MM.1S (cell line): ENCODE measurements around the gene ARPP19.
"Not testable (repeated sequence)": the region's sequence is repeated elsewhere in the genome, so short reads cannot be mapped to it uniquely, and the experiment has no call there.

Experiments used
- DNase-seq: peaks from one replicate; pipeline ENCODE4 v3.0.0-alpha.2; 2015
- H2AFZ ChIP-seq: fragments of 300-600 bp; sonication (generic); 2 replicates; pipeline ENCODE4 v1.6.0; 2016; ENCODE audit warnings: antibody characterized with exemption, low read length
- H3F3A ChIP-seq: fragments of 300-600 bp; sonication (generic); 2 replicates; pipeline ENCODE4 v1.6.1; 2016; ENCODE audit warnings: mild to moderate bottlenecking, antibody characterized with exemption, low read length, moderate library complexity, mixed read lengths; ENCODE audit not compliant: insufficient read depth
- H3K27ac ChIP-seq: fragments of 300-600 bp; sonication (generic); 2 replicates; pipeline ENCODE4 v1.5.1; 2016; ENCODE audit warnings: mild to moderate bottlenecking, low read length
- H3K27me3 ChIP-seq: fragments of 300-600 bp; sonication (generic); replicated peaks from 2 replicates; pipeline ENCODE4 v1.6.0; 2016; ENCODE audit warnings: low read length; ENCODE audit not compliant: insufficient read depth
- H3K36me3 ChIP-seq: fragments of 300-600 bp; sonication (generic); replicated peaks from 2 replicates; pipeline ENCODE4 v1.6.1; 2016; ENCODE audit warnings: mild to moderate bottlenecking, low read length, mixed read lengths; ENCODE audit not compliant: insufficient read depth
- H3K4me1 ChIP-seq: fragments of 300-600 bp; sonication (generic); 2 replicates; pipeline ENCODE4 v1.6.1; 2016; ENCODE audit warnings: low read length, mixed read lengths
- H3K4me2 ChIP-seq: fragments of 300-600 bp; sonication (generic); 2 replicates; pipeline ENCODE4 v1.6.0; 2016; ENCODE audit warnings: low read depth, low read length
- H3K4me3 ChIP-seq: fragments of 300-600 bp; sonication (generic); 2 replicates; pipeline ENCODE4 v1.5.1; 2016; ENCODE audit warnings: low read length, mixed read lengths
- H3K79me2 ChIP-seq: fragments of 300-600 bp; sonication (generic); 2 replicates; pipeline ENCODE4 v1.6.1; 2016; ENCODE audit warnings: mixed run types, low read length, mixed read lengths
- H3K9ac ChIP-seq: fragments of 300-600 bp; sonication (generic); 2 replicates; pipeline ENCODE4 v1.6.1; 2016; ENCODE audit warnings: low read length, mixed read lengths
- H3K9me2 ChIP-seq: fragments of 300-600 bp; sonication (generic); replicated peaks from 2 replicates; pipeline ENCODE4 v1.6.1; 2016; ENCODE audit warnings: mild to moderate bottlenecking, low read length, mixed read lengths; ENCODE audit not compliant: insufficient read depth
- H3K9me3 ChIP-seq: fragments of 300-600 bp; sonication (generic); replicated peaks from 2 replicates; pipeline ENCODE4 v1.6.1; 2016; ENCODE audit warnings: mild to moderate bottlenecking, low read length, mixed read lengths; ENCODE audit not compliant: insufficient read depth
- H4K20me1 ChIP-seq: fragments of 300-600 bp; sonication (generic); 2 replicates; pipeline ENCODE4 v1.6.1; 2016; ENCODE audit warnings: mild to moderate bottlenecking, low read length, moderate library complexity, mixed read lengths; ENCODE audit not compliant: insufficient read depth
- EZH2 ChIP-seq: fragments of 300-600 bp; sonication (generic); optimal IDR thresholded peaks from 2 replicates; pipeline ENCODE3; 2017; ENCODE audit warnings: low read depth, mild to moderate bottlenecking, antibody characterized with exemption, low read length, mixed read lengths
- EZH2phosphoT487 ChIP-seq: fragments of 300-600 bp; sonication (generic); IDR thresholded peaks from 2 replicates; pipeline ENCODE4 v1.6.1; 2018; ENCODE audit warnings: antibody characterized with exemption, low read length
- TF ChIP-seq, protein P1 (sequence below): fragments of 300-600 bp; sonication (generic); IDR thresholded peaks from 2 replicates; pipeline ENCODE4 v1.5.1; 2016; ENCODE audit warnings: antibody characterized with exemption, low read length, mixed read lengths

ARPP19 gene

DNA sequence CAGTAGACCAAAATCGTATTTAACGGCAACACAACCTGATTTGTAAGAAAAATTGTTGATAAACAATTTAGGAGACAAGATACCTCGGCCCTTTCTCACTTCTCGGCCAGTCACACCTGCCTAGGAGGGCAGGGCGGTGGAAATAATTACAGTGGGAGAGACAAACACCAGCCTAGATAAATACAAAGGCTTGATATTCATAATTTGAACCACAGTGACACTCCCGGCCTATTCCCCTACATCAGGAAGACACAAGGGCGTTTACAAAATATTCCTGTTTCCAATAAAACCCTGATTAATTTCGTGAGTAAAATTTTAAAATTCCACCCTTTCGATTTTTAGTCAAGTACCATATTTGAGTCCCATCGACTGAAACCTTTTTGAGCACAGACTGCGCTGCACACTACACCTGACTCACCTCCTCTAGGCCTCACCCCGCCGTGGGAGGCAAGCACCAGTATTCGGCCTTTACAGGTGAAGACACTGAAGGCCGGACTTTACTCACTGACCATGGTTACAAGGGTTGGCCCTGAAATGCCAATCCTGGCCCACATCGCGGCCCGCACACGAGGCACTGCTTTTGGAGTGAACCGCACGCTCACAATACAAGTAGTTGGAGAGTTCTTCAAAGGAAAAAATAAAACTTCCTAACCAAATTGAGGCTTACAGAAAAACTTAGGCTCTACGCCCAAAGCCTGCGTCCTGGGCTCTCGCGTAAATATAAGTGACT is 794 bp downstream of the ARPP19 start:
- Histone ChIP-seq H3K27ac (peak overlapping the region; percentile 75), H3F3A (peaks cover 8% of the 10 kb centered on the region; the same call in 1 of the 2 replicates), H3K4me2 (peak overlapping the region; percentile 89), H3K27me3 (no peaks in the 10 kb centered on the region), H2AFZ (peak overlapping the region; percentile 79), H3K36me3 (no peaks in the 10 kb centered on the region), H3K4me3 (peak overlapping the region; percentile 77), H3K4me1 (peaks cover 11% of the 10 kb centered on the region), H3K9ac (peak overlapping the region; percentile 88), H3K9me2 (no peaks in the 10 kb centered on the region), H3K9me3 (no peaks in the 10 kb centered on the region), H4K20me1 (peaks cover 21% of the 10 kb centered on the region), H3K79me2 (peaks cover 56% of the 10 kb centered on the region)
- no peak for TF ChIP-seq EZH2phosphoT487
- DNase-seq, result peak; percentile 46

GRCh38 chr15:52566889-52567288 is 1.9 kb downstream of the ARPP19 start:
- Histone ChIP-seq H3K9me2 (no peaks in the 10 kb centered on the region), H3K79me2 (peaks cover 68% of the 10 kb centered on the region), H3K4me3 (peak overlapping the region; percentile 77), H3K4me2 (peak overlapping the region; percentile 89), H3K36me3 (no peaks in the 10 kb centered on the region), H3K27me3 (no peaks in the 10 kb centered on the region), H2AFZ (no peak overlapping the region), H3K9ac (peak overlapping the region; percentile 88), H3K9me3 (no peaks in the 10 kb centered on the region), H4K20me1 (peaks cover 30% of the 10 kb centered on the region), H3K4me1 (peaks cover 11% of the 10 kb centered on the region), H3F3A (peaks cover 8% of the 10 kb centered on the region; the same call in 1 of the 2 replicates), H3K27ac (0 out of 2 replicates have a peak overlapping the region, but pooled peaks have one; percentile 8)
- no peak for TF ChIP-seq EZH2
- no peak for TF ChIP-seq EZH2phosphoT487
- TF ChIP-seq, protein P1, sequence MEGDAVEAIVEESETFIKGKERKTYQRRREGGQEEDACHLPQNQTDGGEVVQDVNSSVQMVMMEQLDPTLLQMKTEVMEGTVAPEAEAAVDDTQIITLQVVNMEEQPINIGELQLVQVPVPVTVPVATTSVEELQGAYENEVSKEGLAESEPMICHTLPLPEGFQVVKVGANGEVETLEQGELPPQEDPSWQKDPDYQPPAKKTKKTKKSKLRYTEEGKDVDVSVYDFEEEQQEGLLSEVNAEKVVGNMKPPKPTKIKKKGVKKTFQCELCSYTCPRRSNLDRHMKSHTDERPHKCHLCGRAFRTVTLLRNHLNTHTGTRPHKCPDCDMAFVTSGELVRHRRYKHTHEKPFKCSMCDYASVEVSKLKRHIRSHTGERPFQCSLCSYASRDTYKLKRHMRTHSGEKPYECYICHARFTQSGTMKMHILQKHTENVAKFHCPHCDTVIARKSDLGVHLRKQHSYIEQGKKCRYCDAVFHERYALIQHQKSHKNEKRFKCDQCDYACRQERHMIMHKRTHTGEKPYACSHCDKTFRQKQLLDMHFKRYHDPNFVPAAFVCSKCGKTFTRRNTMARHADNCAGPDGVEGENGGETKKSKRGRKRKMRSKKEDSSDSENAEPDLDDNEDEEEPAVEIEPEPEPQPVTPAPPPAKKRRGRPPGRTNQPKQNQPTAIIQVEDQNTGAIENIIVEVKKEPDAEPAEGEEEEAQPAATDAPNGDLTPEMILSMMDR, result no peak
- peak; percentile 38 for DNase-seq

DNA sequence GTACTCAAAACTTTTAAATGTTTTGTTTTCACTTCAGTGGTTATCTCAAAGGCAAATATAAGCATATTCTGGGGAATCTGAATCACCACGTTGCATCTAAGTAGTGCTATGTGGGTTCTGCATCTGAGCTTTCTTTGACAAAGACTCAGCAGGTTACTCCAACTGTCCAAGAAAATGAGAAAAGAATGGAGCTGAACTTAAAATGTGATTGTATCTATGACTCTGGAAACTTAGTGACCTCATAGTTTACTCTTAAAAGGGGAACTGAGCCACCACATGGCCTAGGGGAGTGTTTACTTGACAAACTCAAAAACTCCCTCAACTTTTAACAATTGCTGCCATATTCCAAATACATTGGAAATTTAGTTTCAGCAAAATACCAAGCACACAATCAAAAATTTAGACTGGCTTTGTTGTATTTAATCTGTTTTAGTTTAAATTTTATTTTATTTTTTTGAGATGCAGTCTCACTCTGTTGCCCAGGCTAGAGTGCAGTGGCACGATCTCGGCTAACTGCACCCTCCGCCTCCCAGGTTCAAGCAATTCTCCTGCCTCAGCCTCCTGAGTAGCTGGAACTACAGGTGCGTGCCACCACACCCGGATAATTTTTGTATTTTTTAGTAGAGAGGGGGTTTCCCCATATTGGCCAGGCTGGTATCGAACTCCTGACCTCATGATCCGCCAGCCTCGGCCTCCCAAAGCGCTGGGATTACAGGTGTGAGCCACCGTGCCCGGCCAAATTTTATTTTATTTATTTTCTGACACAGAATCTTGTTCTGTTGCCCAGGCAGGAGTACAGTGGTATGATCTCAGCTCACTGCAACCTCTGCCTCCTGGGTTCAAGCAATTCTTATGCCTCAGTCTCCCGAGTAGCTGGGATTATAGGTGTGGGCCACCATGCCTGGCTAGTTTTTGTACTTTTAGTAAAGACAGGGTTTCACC is 3.1 kb downstream of the ARPP19 start:
- Histone ChIP-seq H3K4me1 (peaks cover 11% of the 10 kb centered on the region), H4K20me1 (peaks cover 40% of the 10 kb centered on the region), H3K79me2 (peaks cover 80% of the 10 kb centered on the region)
- H3K9me2 ChIP-seq, DNase-seq, H3K9me3 ChIP-seq, H3K4me2 ChIP-seq, H2AFZ ChIP-seq, H3K27ac ChIP-seq, H3F3A ChIP-seq, H3K36me3 ChIP-seq, H3K4me3 ChIP-seq, H3K9ac ChIP-seq, H3K27me3 ChIP-seq: not testable (repeated sequence)

DNA sequence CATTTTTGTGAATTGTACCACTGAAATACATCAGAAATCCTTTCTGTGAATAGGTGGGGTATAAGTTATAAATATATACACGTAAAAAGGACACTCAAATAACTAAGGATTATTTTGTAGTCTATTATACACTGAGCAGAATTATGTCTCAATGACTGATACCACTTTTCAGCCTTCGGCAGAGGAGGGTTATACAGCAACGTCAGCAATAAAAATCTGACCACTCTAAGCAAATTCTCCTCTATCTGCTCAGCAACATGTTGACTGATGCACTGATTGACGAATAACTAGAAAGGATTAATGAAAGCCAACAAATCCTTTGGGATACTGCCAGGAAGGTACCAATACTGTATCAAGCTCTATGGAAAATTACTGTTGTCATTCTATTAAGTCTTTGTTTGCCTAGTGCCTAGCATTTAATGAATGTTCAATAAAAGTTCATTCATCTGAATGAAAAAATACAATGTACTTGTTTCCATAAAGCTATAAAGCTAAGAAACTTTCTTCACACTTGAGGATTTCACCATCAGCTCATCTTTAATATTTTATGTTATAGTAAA is 5.2 kb downstream of the ARPP19 start:
- H3K9me3 ChIP-seq, result no peaks in the 10 kb centered on the region
- TF ChIP-seq, protein P1, result no peak
- TF ChIP-seq EZH2phosphoT487 (no peak), EZH2 (no peak)
- H3K79me2 ChIP-seq, result peaks cover 100% of the 10 kb centered on the region
- H3K4me1 ChIP-seq, result peaks cover 8% of the 10 kb centered on the region
- H3K4me3 ChIP-seq, result no peak overlapping the region
- 0 out of 2 replicates have a peak, but pooled peaks cover 2% of the 10 kb centered on the region for H3F3A ChIP-seq
- no peak for DNase-seq
- H4K20me1 ChIP-seq, result peaks cover 52% of the 10 kb centered on the region
- no peaks in the 10 kb centered on the region for H3K27me3 ChIP-seq
- H3K4me2 ChIP-seq, result no peak overlapping the region
- no peak overlapping the region for H2AFZ ChIP-seq
- no peak overlapping the region for H3K27ac ChIP-seq
- no peak overlapping the region for H3K9ac ChIP-seq
- no peaks in the 10 kb centered on the region for H3K9me2 ChIP-seq
- peaks cover 14% of the 10 kb centered on the region for H3K36me3 ChIP-seq
